ENCODE results near the gene NAB1.
"Not testable (repeated sequence)": the region's sequence is repeated elsewhere in the genome, so short reads cannot be mapped to it uniquely, and the experiment has no call there.

Gene NAB1

GRCh38 chr2:190649035-190649797 is at the start of gene NAB1:
Gene NAB1 (plus strand): TSS chr2:190649083. CDS start chr2:190659177, 10,094 bp downstream.
- DNase-seq, result peak; percentile 61

GRCh38 chr2:190599546-190600220 is 49.2 kb upstream of the NAB1 start:
- no peak for DNase-seq

- DNase-seq, result no peak
These were observed 48.4 kb upstream of the NAB1 start for GRCh38 chr2:190600293-190601103.

GRCh38 chr2:190603374-190603773 is 45.5 kb upstream of the NAB1 start:
- DNase-seq, result no peak

GRCh38 chr2:190607014-190607597 is 41.8 kb upstream of the NAB1 start:
- DNase-seq, result no peak

GRCh38 chr2:190607657-190608357 is 41.1 kb upstream of the NAB1 start:
- no peak for DNase-seq

- DNase-seq, result not testable (repeated sequence)
These were observed 40.0 kb upstream of the NAB1 start for GRCh38 chr2:190608863-190609262.

GRCh38 chr2:190609397-190609796 is 39.5 kb upstream of the NAB1 start:
- DNase-seq, result not testable (repeated sequence)

- not testable (repeated sequence) for DNase-seq
These were observed 38.4 kb upstream of the NAB1 start for GRCh38 chr2:190610528-190610927.

- no peak for DNase-seq
These were observed 33.2 kb upstream of the NAB1 start for GRCh38 chr2:190615555-190616200.

GRCh38 chr2:190618030-190618429 is 30.9 kb upstream of the NAB1 start:
- DNase-seq, result no peak

GRCh38 chr2:190625691-190626090 is 23.2 kb upstream of the NAB1 start:
- no peak for DNase-seq

GRCh38 chr2:190626641-190627210 is 22.2 kb upstream of the NAB1 start:
- no peak for DNase-seq

GRCh38 chr2:190627448-190628412 is 21.2 kb upstream of the NAB1 start:
- peak; percentile 17 for DNase-seq

- no peak for DNase-seq
These were observed 20.1 kb upstream of the NAB1 start for GRCh38 chr2:190628591-190629319.

GRCh38 chr2:190634381-190634780 is 14.5 kb upstream of the NAB1 start:
- DNase-seq, result no peak

GRCh38 chr2:190635781-190636180 is 13.1 kb upstream of the NAB1 start:
- no peak for DNase-seq

GRCh38 chr2:190636361-190636760 is 12.5 kb upstream of the NAB1 start:
- DNase-seq, result no peak

GRCh38 chr2:190637281-190637734 is 11.6 kb upstream of the NAB1 start:
- no peak for DNase-seq

Data from stimulated activated CD4-positive, alpha-beta T cell treated with anti-CD3 and anti-CD28 coated beads, Interleukin-12 subunit alpha, Interleukin-12 subunit beta, amount 100 ng/mL, for 4 hours (primary cell).